LNCaP clone FGC (cell line): Measurements from ENCODE around the gene SEMA4D.

Source experiments
- DNase-seq: peaks from one replicate; pipeline ENCODE4 v3.0.0-alpha.2; 2011; ENCODE audit warnings: low read depth
- H3K4me3 ChIP-seq: 2 replicates; pipeline ENCODE4 v1.5.1; 2011; ENCODE audit warnings: mild to moderate bottlenecking, low read depth, low read length, control low read depth
- CTCF ChIP-seq: IDR thresholded peaks from 2 replicates; pipeline ENCODE4 v1.5.1; 2012; ENCODE audit warnings: mild to moderate bottlenecking; ENCODE audit not compliant: control insufficient read depth, insufficient read depth; ENCODE audit errors: extremely low read depth

SEMA4D gene

GRCh38 chr9:89414670-89415324 is 83.1 kb downstream of the SEMA4D start:
- DNase-seq, result no peak

GRCh38 chr9:89413963-89414638 is 83.8 kb downstream of the SEMA4D start:
- no peak for TF ChIP-seq CTCF
- no peak overlapping the region for H3K4me3 ChIP-seq
- no peak for DNase-seq

More at GRCh38 chr9:89414670-89415324, 83.1 kb downstream of the SEMA4D start:
- no peak for TF ChIP-seq CTCF
- no peak overlapping the region for H3K4me3 ChIP-seq

- TF ChIP-seq CTCF, result no peak
- no peak overlapping the region for H3K4me3 ChIP-seq
- DNase-seq, result no peak
Observed at GRCh38 chr9:89412951-89413350, 85.0 kb downstream of the SEMA4D start.

- no peak for TF ChIP-seq CTCF
- H3K4me3 ChIP-seq, result no peak overlapping the region
- DNase-seq, result no peak
Observed at GRCh38 chr9:89412541-89412940, 85.4 kb downstream of the SEMA4D start.

- no peak for DNase-seq
- no peak overlapping the region for H3K4me3 ChIP-seq
- no peak for TF ChIP-seq CTCF
Observed at GRCh38 chr9:89411759-89412158, 86.2 kb downstream of the SEMA4D start.

- DNase-seq, result no peak
- peak; percentile 62 for TF ChIP-seq CTCF
- H3K4me3 ChIP-seq, result no peak overlapping the region
Observed at GRCh38 chr9:89410641-89411350, 87.1 kb downstream of the SEMA4D start.
